ENCODE results near the gene EPHB6. TPM values are rescaled to one million over a fixed set of nuclear protein-coding genes. Genes with fewer than 3 reads are reported as not detected.
A peak's percentile ranks its signal among the peaks of the same experiment; 100 is the strongest.

The EPHB6 gene
- total RNA-seq, 1 donor from 2014 or later = 15.7 TPM

- TF ChIP-seq EZH2 (IDR thresholded peaks at IDR 0.05; ENCODE audit: insufficient read depth, low read length) (no peak), CTCF (IDR thresholded peaks at IDR 0.05; ENCODE audit: insufficient read depth, low read depth, low read length) (no peak)
- Histone ChIP-seq H4K20me1 (ENCODE audit: insufficient read depth, low read length) (no peaks in the 10 kb centered on the region), H3K9me3 (ENCODE audit: insufficient read depth, low read depth, low read length) (no peaks in the 10 kb centered on the region), H3K9ac (ENCODE audit: low read length) (no peak overlapping the region), H3K27me3 (ENCODE audit: insufficient read depth, low read length) (no peaks in the 10 kb centered on the region), H3K79me2 (ENCODE audit: insufficient read depth, low read length) (no peaks in the 10 kb centered on the region), H3K4me1 (ENCODE audit: insufficient read depth, low read length) (no peaks in the 10 kb centered on the region), H3K27ac (ENCODE audit: low read depth, low read length) (no peak overlapping the region), H3K4me2 (ENCODE audit: low read length) (no peak overlapping the region), H3K36me3 (ENCODE audit: insufficient read depth, low read length) (no peaks in the 10 kb centered on the region), H2AFZ (ENCODE audit: low read depth, low read length) (no peak overlapping the region), H3K4me3 (ENCODE audit: insufficient read depth, low read depth, low read length) (no peak overlapping the region)
- Mint-ChIP-seq H3K27ac (ENCODE audit: unreplicated experiment) (no peak overlapping the region), H3K27me3 (ENCODE audit: low read depth, unreplicated experiment) (peaks cover 23% of the 10 kb centered on the region), H3K4me1 (ENCODE audit: low read depth, unreplicated experiment) (no peaks in the 10 kb centered on the region), H3K36me3 (ENCODE audit: low read depth, unreplicated experiment) (peaks cover 6% of the 10 kb centered on the region), H3K4me3 (ENCODE audit: unreplicated experiment) (no peak overlapping the region), H3K9me3 (ENCODE audit: unreplicated experiment) (peaks cover 12% of the 10 kb centered on the region)
- FAIRE-seq (no peak), DNase-seq (ENCODE audit: low read depth) (no peak)
Observed at GRCh38 chr7:142872106-142872675, 17.3 kb downstream of the EPHB6 start.

GRCh38 chr7:142873281-142873784, 18.5 kb downstream of the EPHB6 start:
- no peaks in the 10 kb centered on the region for H3K36me3 ChIP-seq (ENCODE audit: insufficient read depth, low read length)
- H3K9me3 Mint-ChIP-seq (ENCODE audit: unreplicated experiment) = peaks cover 12% of the 10 kb centered on the region

More at GRCh38 chr7:142873281-142873784, 18.5 kb downstream of the EPHB6 start:
- H3K4me3 ChIP-seq (ENCODE audit: insufficient read depth, low read depth, low read length) = no peak overlapping the region
- H2AFZ ChIP-seq (ENCODE audit: low read depth, low read length) = no peak overlapping the region
- H3K9me3 ChIP-seq (ENCODE audit: insufficient read depth, low read depth, low read length) = no peaks in the 10 kb centered on the region
- no peak overlapping the region for H3K27ac Mint-ChIP-seq (ENCODE audit: unreplicated experiment)
- H3K36me3 Mint-ChIP-seq (ENCODE audit: low read depth, unreplicated experiment) = peaks cover 6% of the 10 kb centered on the region
- DNase-seq (ENCODE audit: low read depth) = no peak
- no peaks in the 10 kb centered on the region for H3K4me1 ChIP-seq (ENCODE audit: insufficient read depth, low read length)
- H3K4me3 Mint-ChIP-seq (ENCODE audit: unreplicated experiment) = no peak overlapping the region
- peaks cover 2% of the 10 kb centered on the region for H3K27me3 ChIP-seq (ENCODE audit: insufficient read depth, low read length)
- H3K79me2 ChIP-seq (ENCODE audit: insufficient read depth, low read length) = no peaks in the 10 kb centered on the region
- TF ChIP-seq EZH2 (IDR thresholded peaks at IDR 0.05; ENCODE audit: insufficient read depth, low read length) = no peak
- TF ChIP-seq CTCF (IDR thresholded peaks at IDR 0.05; ENCODE audit: insufficient read depth, low read depth, low read length) = peak; percentile 20
- H3K9ac ChIP-seq (ENCODE audit: low read length) = no peak overlapping the region
- no peak overlapping the region for H3K4me2 ChIP-seq (ENCODE audit: low read length)
- no peaks in the 10 kb centered on the region for H3K4me1 Mint-ChIP-seq (ENCODE audit: low read depth, unreplicated experiment)
- H3K27ac ChIP-seq (ENCODE audit: low read depth, low read length) = no peak overlapping the region
- no peak for FAIRE-seq
- no peaks in the 10 kb centered on the region for H4K20me1 ChIP-seq (ENCODE audit: insufficient read depth, low read length)
- peaks cover 34% of the 10 kb centered on the region for H3K27me3 Mint-ChIP-seq (ENCODE audit: low read depth, unreplicated experiment)
